K562 (cell line): ENCODE data around the gene LRRK1. TPM values are rescaled to one million over a fixed set of nuclear protein-coding genes. Genes with fewer than 3 reads are reported as not detected.

Experiments used
- ATAC-seq: fragments of 200-7000 bp; cut with Tn5 transposase; 3 replicates; pipeline ENCODE4 v1.9.1; 2020; ENCODE audit warnings: moderate library complexity
- BruUV-seq: library from RNA; stranded (reverse); fragments of 400-500 nt; replicated peaks from 2 replicates; lab custom pipeline; 2021; lab: Mats Ljungman, UMichigan
- CTCF ChIA-PET: fragments of 300-600 bp; formaldehyde crosslinking; extraction: SDS; loops from one replicate; lab custom pipeline; 2021; ENCODE audit warnings: low intra/inter-chr PET ratio; lab: Yijun Ruan, JAX
- POLR2A ChIA-PET: fragments of 300-600, 350-650 bp; sonication (Branson Sonifier 250); formaldehyde crosslinking; extraction: SDS; loops from one replicate; lab custom pipeline; 2021; ENCODE audit warnings: antibody characterized with exemption, inconsistent platforms; lab: Yijun Ruan, JAX
- DNase-seq, 4 experiments: peaks; one replicate each; pipeline versions ENCODE4 v3.0.0 to v3.0.0-alpha.2; 2011 to 2018; ENCODE audit warnings: low spot score in 3 of 4, mixed read lengths in 3 of 4; ENCODE audit errors: extremely low read depth in 1 of 4
- FAIRE-seq: peaks from 2 replicates; lab custom pipeline; 2011; peaks lifted over from hg19 to GRCh38; lab: Jason Lieb, UNC
- H2AFZ ChIP-seq: 2 replicates; pipeline ENCODE4 v1.6.0; 2011; ENCODE audit warnings: low read depth, low read length, control low read depth, inconsistent platforms
- H3K27ac ChIP-seq: fragments of 200-600 bp; 3 replicates; pipeline ENCODE4 v1.8.0; 2011; ENCODE audit warnings: low read depth, mild to moderate bottlenecking, control low read depth, inconsistent platforms, low read length, moderate library complexity, mixed read lengths; ENCODE audit errors: extremely low read depth
- H3K27me3 ChIP-seq, 2 experiments: fragments of 300-600 bp in 1 of 2; 2 replicates in 1 of 2; 3 replicates in 1 of 2; pipeline versions ENCODE4 v1.6.0 to v1.8.0; 2011; ENCODE audit warnings: inconsistent platforms in 2 of 2, low read length in 2 of 2, mild to moderate bottlenecking in 1 of 2, mixed read lengths in 1 of 2, moderate library complexity in 1 of 2; ENCODE audit not compliant: control insufficient read depth in 2 of 2, insufficient read depth in 2 of 2
- H3K36me3 ChIP-seq: fragments of 300-600 bp; 3 replicates; pipeline ENCODE4 v1.8.0; 2011; ENCODE audit warnings: mild to moderate bottlenecking, low read length, inconsistent platforms; ENCODE audit not compliant: control insufficient read depth, insufficient read depth
- H3K4me1 ChIP-seq, 2 experiments: fragments of 200-600 bp in 1 of 2; replicated peaks in 1 of 2; 2 replicates in 1 of 2; 3 replicates in 1 of 2; pipeline versions ENCODE4 v1.5.1 to v1.8.0; 2011; ENCODE audit warnings: inconsistent platforms in 2 of 2, low read length in 2 of 2, mild to moderate bottlenecking in 1 of 2, mixed read lengths in 1 of 2, moderate library complexity in 1 of 2; ENCODE audit not compliant: control insufficient read depth in 2 of 2, insufficient read depth in 2 of 2
- H3K4me2 ChIP-seq: 2 replicates; pipeline ENCODE4 v1.6.1; 2011; ENCODE audit warnings: low read length, control low read depth, inconsistent platforms, mixed read lengths; ENCODE audit not compliant: insufficient read depth
- H3K4me3 ChIP-seq: fragments of 200-600 bp; sonication (generic), shearing (Covaris generic); 2 replicates; pipeline ENCODE4 v1.5.1; 2016; ENCODE audit warnings: control low read depth, inconsistent platforms
- H3K79me2 ChIP-seq: fragments of 200-600 bp; 3 replicates; pipeline ENCODE4 v1.8.0; 2011; ENCODE audit warnings: low read length, inconsistent platforms; ENCODE audit not compliant: control insufficient read depth, insufficient read depth
- H3K9ac ChIP-seq, 2 experiments: 2 replicates each; pipeline versions ENCODE4 v1.6.0 to v1.6.1; 2011; ENCODE audit warnings: low read depth in 2 of 2, low read length in 2 of 2, control low read depth in 1 of 2, inconsistent platforms in 1 of 2, mild to moderate bottlenecking in 1 of 2, mixed read lengths in 1 of 2; ENCODE audit not compliant: insufficient read depth in 1 of 2
- H3K9me1 ChIP-seq: one replicate; pipeline ENCODE4 v1.6.0; 2011; ENCODE audit warnings: inconsistent platforms, mild to moderate bottlenecking, low read length, moderate library complexity; ENCODE audit not compliant: control insufficient read depth, insufficient read depth
- H3K9me3 ChIP-seq: replicated peaks from 2 replicates; pipeline ENCODE4 v1.5.1; 2011; ENCODE audit warnings: low read depth, low read length, inconsistent platforms; ENCODE audit not compliant: control insufficient read depth, insufficient read depth
- H4K20me1 ChIP-seq: replicated peaks from 2 replicates; pipeline ENCODE4 v1.6.1; 2011; ENCODE audit warnings: low read length, inconsistent platforms, mixed read lengths; ENCODE audit not compliant: control insufficient read depth, insufficient read depth
- FOXM1 ChIP-seq, 2 experiments: fragments of 450-650 bp in 1 of 2; sonication (generic) in 1 of 2; formaldehyde crosslinking in 1 of 2; IDR thresholded peaks; 2 replicates each; pipeline versions ENCODE4 v1.6.1 to v1.9.0; 2017 to 2022; ENCODE audit warnings: low read depth in 2 of 2, mild to moderate bottlenecking in 2 of 2, missing genetic modification reagents in 1 of 2, moderate library complexity in 1 of 2
- PURB ChIP-seq: sonication (generic); formaldehyde crosslinking; IDR thresholded peaks from 2 replicates; pipeline ENCODE4 v1.9.0; 2021; ENCODE audit warnings: low read depth, mild to moderate bottlenecking, missing genetic modification reagents
- WGBS: fragments of 100-300 bp; shearing (Covaris generic); methylation state at CpG from one replicate; pipeline ENCODE4 v1.1.6; 2016; ENCODE audit warnings: low coverage, mixed read lengths; ENCODE audit not compliant: insufficient coverage; ENCODE audit errors: missing lambda C conversion rate; 5-methylcytosine and 5-hydroxymethylcytosine counted together
- in situ Hi-C: fragments of 300-500 bp; cut with MboI; formaldehyde crosslinking; loops from 4 replicates; pipeline ENCODE4 v1.15.0; 2018; ENCODE audit warnings: inconsistent platforms, mixed read lengths
- intact Hi-C: fragments of 100-400 bp; cut with micrococcal nuclease; formaldehyde crosslinking; loops from 2 replicates; pipeline ENCODE4 v1.14.2; 2022
- polyA plus RNA-seq, 8 experiments: library from polyadenylated mRNA; depleted of rRNA in 4 of 8; stranded (reverse) in 5 of 8; unstranded in 3 of 8; fragments of >200 nt; fragmentation: Nextera tagmentation in 2 of 8; fragmentation: Illumina TruSeq in 1 of 8; extraction: Ambion mirVana in 2 of 8; extraction: Trizol in 1 of 8; gene quantifications; 2 replicates each; pipeline versions ENCODE4 v1.2.1 to v1.2.3, GENCODE V29; 2011 to 2014; ENCODE audit warnings: inconsistent platforms in 1 of 8, missing spikeins in 1 of 8
- total RNA-seq, 7 experiments: library from RNA; depleted of rRNA in 6 of 7; stranded (reverse); fragments of >200 nt in 6 of 7; fragmentation: Illumina TruSeq in 2 of 7; extraction: Trizol in 2 of 7; gene quantifications; 2 replicates each; pipeline versions ENCODE4 v1.2.1 to v1.2.3, GENCODE V29; 2011 to 2021; ENCODE audit warnings: low replicate concordance in 1 of 7
- TF ChIP-seq, protein P1 (sequence below): sonication (generic); formaldehyde crosslinking; IDR thresholded peaks from 2 replicates; pipeline ENCODE4 v1.8.0; 2022; ENCODE audit warnings: missing genetic modification reagents, mild to moderate bottlenecking, borderline replicate concordance

Gene LRRK1
- total and polyA plus RNA-seq, 9 of the 15 experiments (the other 6 are each of a cell fraction or from before 2014, with no cell fraction given) = 0.01 to 1.5 (median 0.11) TPM

- Histone ChIP-seq H3K4me2 (no peak overlapping the region), H3K27ac (no peak overlapping the region), H3K4me1 (no peaks in the 10 kb centered on the region), H3K9ac (no peak overlapping the region), H2AFZ (no peak overlapping the region), H3K9me1 (peaks cover 4% of the 10 kb centered on the region), H3K4me3 (no peak overlapping the region), H4K20me1 (peaks cover 6% of the 10 kb centered on the region; the same call in 1 of the 2 replicates), H3K79me2 (no peaks in the 10 kb centered on the region), H3K36me3 (no peaks in the 10 kb centered on the region), H3K27me3 (peaks cover 42 to 47% of the 10 kb centered on the region in 2 experiments), H3K9me3 (no peaks in the 10 kb centered on the region)
- ChIA-PET POLR2A (interaction anchor here (0.7 kb wide), 1 partner anchor 1708 kb away, joined by 4 read pairs; no protein-coding TSS in a partner anchor), CTCF (no interaction called here)
- 0% methylated on average over 3 of the region's 4 CpGs for WGBS
- FAIRE-seq = no peak
- no peak for TF ChIP-seq PURB
- no peak for TF ChIP-seq FOXM1 (IDR thresholded peaks at IDR 0.05; ENCODE audit: low read depth)
- TF ChIP-seq FOXM1 (CRISPR knock-in tag; IDR thresholded peaks at IDR 0.05; ENCODE audit: low read depth) = no peak
- TF ChIP-seq, protein P1, sequence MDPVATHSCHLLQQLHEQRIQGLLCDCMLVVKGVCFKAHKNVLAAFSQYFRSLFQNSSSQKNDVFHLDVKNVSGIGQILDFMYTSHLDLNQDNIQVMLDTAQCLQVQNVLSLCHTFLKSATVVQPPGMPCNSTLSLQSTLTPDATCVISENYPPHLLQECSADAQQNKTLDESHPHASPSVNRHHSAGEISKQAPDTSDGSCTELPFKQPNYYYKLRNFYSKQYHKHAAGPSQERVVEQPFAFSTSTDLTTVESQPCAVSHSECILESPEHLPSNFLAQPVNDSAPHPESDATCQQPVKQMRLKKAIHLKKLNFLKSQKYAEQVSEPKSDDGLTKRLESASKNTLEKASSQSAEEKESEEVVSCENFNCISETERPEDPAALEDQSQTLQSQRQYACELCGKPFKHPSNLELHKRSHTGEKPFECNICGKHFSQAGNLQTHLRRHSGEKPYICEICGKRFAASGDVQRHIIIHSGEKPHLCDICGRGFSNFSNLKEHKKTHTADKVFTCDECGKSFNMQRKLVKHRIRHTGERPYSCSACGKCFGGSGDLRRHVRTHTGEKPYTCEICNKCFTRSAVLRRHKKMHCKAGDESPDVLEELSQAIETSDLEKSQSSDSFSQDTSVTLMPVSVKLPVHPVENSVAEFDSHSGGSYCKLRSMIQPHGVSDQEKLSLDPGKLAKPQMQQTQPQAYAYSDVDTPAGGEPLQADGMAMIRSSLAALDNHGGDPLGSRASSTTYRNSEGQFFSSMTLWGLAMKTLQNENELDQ (CRISPR knock-in tag) = no peak
- no peak for ATAC-seq
- DNase-seq = no peak
- intact Hi-C loops (no loop called here), in situ Hi-C loops (no loop called here)
- no TSS peak for BruUV-seq
Measured at GRCh38 chr15:101042320-101042719, 123.2 kb downstream of the LRRK1 start.
